GOT3 (cell line): Measurements from ENCODE around the gene PDE1C.

ENCODE experiments used
- DNase-seq: peaks from one replicate; lab custom pipeline; 2025; ENCODE audit warnings: mixed read lengths; lab: John Stamatoyannopoulos, UW

PDE1C gene

DNA sequence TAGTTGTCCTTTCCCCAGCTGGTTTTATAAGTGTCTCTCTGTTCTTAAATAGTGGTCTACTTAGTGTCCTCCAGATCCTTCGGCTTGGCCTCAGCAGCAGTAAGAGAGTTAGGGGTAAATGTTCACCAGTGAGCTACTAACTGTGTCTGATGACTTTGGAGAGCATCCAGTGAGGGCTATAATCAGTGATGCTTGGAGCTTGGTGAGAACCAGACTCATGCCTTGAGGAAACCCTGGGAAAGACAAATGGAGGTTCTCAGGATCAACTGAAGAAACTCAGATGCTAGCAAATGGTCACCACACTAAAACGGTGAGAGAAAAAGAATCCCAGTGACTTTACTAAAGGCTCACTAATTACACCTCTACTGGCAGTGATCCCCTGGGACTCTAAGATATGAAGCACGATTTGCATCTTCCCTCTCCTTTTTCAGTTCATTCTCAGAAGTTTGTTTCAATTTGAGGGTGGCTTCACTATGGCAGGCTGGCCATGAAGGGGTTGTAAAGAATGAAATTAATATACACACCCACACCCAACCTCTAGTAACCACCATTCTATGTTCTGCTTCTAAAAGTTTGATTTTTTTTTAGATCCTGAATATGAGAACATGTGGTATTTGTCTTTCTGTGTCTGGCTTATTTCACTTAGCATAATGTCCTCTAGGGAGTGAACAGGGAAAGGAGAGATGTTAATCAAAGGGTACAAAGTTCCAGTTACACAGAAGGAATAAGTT is 177.9 kb downstream of the PDE1C start:
- no peak for DNase-seq

- DNase-seq = no peak
These were observed 179.4 kb downstream of the PDE1C start for GRCh38 chr7:31890766-31891165.

- no peak for DNase-seq
These were observed 180.0 kb downstream of the PDE1C start for GRCh38 chr7:31890198-31890597.

DNA sequence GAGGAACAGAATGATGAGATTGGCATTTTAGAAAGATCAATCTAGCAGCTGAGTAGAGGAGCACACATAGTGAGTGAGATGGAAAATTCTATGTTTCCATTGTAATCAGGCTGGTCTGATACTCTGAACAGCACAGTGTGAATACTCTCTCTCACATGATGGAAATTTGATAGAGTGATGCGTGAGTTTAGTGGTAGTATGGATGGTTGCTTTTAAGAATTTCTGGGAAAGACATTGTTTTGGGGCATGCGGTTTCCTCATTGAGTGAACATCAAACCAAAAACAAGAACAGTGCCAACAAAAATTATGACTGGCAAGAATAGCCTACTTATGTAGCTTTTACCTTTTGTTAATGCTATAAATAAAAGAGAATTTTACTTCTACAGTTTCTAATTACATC is 183.2 kb downstream of the PDE1C start:
- no peak for DNase-seq

GRCh38 chr7:31885171-31885570 is 185.0 kb downstream of the PDE1C start:
- DNase-seq = no peak

DNA sequence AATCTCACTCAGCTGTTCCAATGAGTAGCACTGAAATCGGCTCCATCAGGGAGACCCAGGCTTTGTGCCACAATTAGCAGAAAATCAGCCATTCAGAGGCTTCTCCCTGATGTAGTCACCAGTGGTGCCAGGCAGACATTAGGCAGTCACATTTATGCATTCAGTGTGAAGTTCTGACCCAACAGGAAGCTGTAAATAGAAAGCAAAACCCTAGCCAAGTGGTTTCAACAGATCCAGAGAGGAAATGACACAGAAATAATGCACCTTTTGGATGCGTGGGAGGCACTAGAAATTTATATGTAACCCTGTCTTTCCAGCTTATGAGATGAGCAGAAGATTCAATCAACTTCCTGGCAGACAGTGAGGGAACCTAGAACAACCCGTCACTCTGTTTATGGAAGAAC is 186.4 kb downstream of the PDE1C start:
- no peak for DNase-seq

GRCh38 chr7:31882187-31882586 is 188.0 kb downstream of the PDE1C start:
- no peak for DNase-seq

- DNase-seq = no peak
These were observed 191.3 kb downstream of the PDE1C start for GRCh38 chr7:31878875-31879274.

- no peak for DNase-seq
These were observed 194.8 kb downstream of the PDE1C start for GRCh38 chr7:31875424-31875823.

GRCh38 chr7:31874631-31875386 is 195.4 kb downstream of the PDE1C start:
- DNase-seq = no peak

DNA sequence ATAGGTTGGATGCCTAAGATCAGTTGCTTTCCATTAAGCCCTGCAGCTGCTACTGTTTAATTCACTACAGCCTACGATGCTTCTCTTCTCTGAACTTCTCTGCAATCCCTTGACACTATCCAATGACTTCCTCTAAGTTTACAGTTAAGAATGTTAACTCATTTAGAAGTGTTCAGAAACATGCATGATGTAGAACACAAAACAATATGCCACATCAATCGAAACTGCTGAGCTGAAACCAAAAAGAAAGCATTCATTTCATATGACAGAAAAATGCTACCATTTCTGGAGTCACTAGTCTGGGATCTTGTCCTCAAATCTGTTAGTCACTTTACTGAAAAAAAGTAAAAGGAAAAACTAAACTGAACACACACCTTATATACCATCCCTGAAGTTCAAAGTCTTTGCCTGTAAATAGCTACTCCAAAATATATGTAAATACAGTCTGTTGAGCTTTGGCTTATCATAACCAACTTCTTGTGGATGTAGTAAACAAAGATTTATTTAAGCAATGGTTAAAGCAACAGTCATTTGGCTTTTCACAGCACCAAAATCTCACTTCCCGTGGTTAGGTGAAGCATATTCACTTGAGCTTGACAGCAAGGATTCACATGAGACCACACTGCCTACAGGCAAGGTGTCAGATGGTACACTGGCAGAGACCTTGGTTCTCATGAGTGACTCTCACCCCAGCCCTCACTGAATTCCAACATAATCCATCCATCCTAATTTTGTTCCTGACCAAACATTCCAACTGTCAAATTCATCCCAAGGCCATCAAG is 196.2 kb downstream of the PDE1C start:
- DNase-seq = no peak

DNA sequence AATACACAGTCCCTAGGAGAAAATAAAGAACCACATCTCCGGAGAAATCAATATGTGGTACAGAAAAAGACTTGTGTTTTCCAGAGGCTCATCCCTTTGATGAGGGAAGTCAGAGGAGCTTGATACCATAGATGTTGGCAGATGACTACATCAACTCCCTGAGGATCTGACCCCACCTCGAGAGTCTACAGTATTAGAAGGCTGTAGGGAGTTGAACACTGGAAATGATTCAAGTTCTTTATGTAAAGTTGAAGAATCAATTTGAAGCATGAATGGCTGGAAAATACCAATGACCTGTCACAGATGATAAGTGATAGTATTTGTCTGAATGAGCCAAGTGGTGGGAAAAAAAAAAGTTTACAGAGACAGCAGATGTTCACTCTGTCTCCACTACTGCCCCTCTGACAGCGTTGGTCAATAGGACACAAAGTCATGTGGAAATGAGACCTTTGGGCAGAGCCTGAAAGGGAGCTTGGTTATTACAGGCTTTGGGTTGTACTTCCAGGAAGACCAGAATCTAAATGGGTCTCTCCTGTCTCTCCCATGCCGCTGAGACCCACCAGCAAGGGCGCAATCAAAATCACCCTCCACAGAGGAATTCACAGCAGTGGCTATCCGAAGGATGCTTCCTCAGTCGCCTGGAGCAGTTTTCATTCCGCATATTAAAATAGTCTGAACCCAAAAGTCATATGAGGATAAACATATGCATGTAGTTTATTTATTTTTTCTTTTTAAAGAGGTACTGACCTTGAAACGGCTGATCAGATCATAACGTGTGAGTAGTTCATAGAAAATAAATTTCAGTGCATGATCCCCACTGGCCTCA is 197.4 kb downstream of the PDE1C start:
- DNase-seq = no peak

DNA sequence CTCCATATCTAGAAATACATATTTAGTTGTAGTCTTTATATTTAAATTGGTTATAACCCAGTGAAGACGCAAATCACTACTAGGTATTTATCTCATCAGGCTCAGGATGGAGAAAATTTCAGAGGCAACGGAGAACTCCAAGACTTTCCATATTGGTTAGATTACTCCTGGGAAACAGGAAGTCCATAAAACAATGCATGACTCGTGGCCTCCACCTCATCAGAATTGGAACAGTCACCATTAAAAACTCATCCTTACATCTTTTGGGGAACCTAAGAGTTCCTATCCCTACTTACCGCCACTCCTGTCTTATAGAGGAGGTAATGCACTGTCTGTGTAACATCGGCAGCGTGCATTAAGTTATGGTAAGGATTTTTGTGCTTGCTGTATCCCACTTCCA is 205.6 kb downstream of the PDE1C start:
- no peak for DNase-seq

GRCh38 chr7:31860925-31861324 is 209.3 kb downstream of the PDE1C start:
- DNase-seq = no peak

GRCh38 chr7:31858055-31858454 is 212.2 kb downstream of the PDE1C start:
- DNase-seq = no peak

- DNase-seq = no peak
These were observed 213.0 kb downstream of the PDE1C start for GRCh38 chr7:31857172-31857571.

GRCh38 chr7:31856337-31856736 is 213.9 kb downstream of the PDE1C start:
- no peak for DNase-seq

GRCh38 chr7:31855530-31855929 is 214.7 kb downstream of the PDE1C start:
- DNase-seq = no peak

DNA sequence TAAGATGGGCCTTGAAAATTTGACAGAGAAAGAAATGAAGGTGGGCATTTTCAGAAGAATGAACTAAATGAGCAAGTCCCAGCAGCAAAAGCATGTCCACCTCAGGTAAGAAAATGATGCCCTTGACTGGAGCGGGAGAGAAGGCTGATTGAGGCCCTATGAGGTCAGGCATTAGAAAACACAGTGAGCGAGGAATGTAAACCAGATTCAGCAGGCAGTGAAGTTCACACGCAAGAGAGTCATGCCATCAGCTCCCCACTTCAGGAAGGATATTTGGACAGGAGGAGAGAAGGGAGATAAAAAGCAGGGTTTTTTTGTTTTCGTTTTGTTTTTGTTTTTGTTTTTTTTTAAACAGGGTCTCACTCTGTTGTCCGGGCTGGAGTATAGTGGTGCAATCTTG is 216.8 kb downstream of the PDE1C start:
- no peak for DNase-seq

DNA sequence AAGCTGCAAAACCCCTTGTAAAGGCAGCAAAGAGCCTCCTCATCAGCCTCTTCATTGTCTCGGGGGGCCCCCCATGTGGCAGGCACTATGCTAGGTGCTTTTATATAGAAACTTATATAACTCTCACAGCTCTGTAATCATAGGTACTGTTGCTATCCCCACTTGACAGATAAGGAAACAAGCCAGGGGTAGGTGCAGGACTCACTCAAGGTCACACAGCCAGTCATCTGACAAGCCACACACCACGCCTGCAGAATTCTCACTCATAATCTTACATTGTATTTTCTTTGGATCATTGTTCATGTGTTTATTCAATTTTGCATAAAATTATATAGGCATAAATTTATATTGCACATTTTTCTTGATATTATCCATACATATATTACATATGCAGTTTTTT is 217.7 kb downstream of the PDE1C start:
- DNase-seq = no peak

DNA sequence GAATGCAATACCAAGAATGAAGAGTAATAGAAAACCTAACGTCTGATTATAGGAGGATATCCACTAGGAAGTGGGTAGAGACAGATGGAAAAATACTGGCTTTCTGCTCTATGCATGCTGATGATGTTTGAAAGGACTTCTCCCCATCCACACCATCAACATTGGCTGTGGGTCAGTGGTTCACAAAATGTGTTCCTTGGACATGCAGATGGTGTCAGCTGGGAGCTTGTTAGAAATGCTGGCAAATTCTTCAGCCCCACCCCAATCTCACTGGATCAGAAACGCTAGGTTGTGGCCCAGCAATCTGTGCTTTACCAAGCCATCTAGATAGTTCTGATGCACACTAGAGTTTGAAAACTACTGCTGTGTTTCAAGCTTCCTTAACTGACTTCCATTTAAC is 219.1 kb downstream of the PDE1C start:
- no peak for DNase-seq

DNA sequence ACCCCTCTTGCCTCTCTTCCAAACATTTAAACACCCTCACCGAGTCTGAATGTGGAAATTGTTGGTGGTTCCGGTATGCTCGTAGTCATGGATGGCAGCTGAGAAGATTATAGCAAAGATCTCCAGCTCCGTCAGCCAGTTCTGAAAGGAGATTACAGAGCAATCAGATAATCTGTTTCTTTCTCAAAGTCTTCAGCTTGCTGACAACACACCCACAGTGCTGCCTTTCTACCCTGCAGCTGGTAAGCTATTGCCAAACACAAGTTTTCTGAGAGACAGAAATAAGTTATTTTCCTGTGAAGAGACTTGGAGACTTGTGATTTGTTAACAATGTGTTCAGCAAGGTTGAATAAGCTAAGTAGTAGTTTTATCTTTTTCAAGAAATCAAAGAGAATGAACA is 219.6 kb downstream of the PDE1C start:
- DNase-seq = no peak
